Occipital lobe (tissue), 2 donors: ENCODE measurements around the gene CTNNA2. TPM values are rescaled to one million over a fixed set of nuclear protein-coding genes. Genes with fewer than 3 reads are reported as not detected.
A peak's percentile ranks its signal among the peaks of the same experiment; 100 is the strongest.

Experiments
- DNase-seq: peaks from one replicate; lab custom pipeline; 2025; lab: John Stamatoyannopoulos, UW
- total RNA-seq: library from RNA; depleted of rRNA; stranded (reverse); fragments of >200 nt; gene quantifications from one replicate; pipeline ENCODE4 v1.2.3, GENCODE V29; 2014

The CTNNA2 gene
- total RNA-seq, 1 donor from 2014 or later = 261 TPM

DNA sequence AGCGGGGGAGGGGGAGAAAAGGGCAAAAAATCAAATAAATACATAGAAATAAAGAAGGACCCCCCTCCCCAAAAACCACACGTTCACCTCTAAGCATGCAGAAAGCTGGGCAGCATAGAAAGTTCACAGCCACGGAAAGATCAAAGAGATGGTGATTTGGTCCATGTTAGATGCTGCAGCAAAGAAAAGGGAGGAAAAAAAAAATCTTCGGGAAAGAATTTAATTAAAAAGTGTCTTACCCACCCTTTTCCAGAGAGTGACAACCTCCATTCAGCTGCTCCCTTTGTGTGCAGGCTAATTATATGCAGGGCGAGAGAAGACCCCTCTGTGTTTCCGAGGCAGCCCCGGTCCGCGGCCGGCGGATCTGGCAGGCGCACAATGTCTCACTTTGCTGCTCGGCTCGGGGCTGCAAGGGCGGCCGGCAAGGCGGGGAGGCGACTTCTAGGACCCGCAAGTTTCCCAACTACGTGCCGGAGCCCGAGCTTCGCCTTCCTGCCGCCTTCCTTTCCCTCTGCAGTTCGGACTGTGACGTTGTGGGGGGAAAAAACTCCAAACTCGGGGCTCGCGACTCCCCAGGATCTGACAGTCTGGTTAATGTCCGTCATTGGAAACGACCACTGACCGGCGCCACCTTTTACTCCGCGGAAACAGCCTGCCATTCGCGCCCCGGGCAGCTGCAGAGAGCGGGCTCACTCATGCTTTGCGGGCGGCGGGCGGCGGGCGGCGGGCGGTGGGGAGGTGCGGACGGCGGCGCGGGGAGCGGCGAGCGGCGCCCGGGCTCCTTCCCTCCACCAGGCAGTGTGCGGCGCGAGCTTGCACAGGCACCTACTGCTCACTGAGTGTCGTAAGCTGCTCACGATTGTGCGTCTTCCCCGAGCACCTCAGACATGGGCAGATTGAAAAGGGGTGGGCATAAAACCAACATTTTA, 791.3 kb downstream of the CTNNA2 start, which contains the start of gene LRRTM1:
Gene LRRTM1, minus strand, starts transcription at position 844 of the 929 bp plus-strand sequence. CDS start 933 bp downstream, outside the sequence.
- peak; percentile 57 for DNase-seq

DNA sequence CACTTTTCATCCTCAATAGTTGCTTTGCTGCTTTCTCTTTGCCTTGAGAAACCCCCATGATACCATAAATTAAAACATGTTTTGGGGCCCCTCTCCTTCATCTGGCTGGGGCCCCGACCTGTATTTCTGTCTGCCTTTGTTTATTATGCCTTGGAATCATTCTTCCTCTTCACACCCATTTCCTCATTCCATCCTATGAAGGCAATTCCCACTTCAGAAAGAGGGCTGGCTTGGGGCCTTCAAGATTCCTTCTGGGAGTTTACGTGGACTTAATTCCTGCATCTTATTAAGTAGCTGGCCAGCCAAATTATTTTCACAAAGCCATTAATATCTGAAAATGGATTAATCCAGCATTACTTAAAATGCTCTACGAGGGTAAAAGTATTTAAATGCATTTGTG, 798.5 kb downstream of the CTNNA2 start:
- DNase-seq = no peak

DNA sequence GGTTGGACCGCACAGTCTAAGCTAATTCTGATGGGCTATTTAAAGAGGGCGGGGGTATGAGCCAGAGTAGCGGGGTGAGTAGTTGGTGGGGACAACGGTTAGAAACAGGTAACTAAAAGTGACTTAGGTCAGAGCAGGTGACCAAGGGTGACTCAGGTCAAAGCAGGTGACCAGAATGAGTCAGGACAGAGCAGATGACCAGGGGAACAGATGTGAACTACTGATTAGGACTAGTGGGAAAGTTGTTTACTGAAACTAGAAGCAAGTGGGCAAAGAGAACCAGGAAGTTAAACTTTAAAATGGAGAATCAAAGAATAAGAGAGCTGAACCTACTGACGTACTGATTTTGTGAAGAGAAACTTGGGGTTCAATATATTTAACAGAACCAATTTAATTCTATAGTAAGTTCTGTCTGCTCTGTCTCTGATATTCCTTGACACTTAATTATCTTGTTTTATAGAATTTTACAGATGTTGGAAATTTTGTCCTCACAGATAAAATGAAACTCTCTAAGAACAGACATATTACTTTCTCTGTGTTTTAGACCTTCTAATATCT, 799.5 kb downstream of the CTNNA2 start:
- no peak for DNase-seq

DNA sequence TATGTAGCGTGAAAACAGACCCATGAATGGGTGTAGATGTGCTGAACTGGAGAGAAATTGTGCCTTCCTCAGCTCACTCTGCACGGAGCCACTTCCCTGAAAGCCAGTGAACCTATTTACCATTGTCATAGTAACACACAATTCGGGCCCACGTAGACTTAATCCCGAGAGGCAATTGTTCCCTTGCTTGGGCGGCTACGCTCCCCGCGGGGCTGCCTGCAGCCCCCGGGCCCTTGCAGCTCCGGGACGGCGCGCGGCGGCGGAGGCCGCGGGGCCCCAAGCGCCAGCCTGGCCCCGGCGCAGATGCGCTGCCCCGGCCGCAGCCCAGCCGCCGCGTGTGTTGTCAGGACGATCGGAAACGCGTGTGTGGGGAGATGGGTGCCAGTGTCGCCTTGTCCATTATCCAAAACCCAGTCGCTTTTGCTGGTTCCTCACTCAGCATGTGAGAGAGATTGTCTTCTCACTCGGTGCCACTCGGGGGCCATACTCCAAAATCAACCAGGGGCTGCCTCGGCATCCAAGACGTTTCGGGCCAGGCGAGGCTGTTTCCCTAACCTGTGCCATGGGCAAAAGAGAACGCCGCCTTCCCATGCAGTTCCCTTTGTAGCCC, 809.6 kb downstream of the CTNNA2 start:
- DNase-seq = no peak

DNA sequence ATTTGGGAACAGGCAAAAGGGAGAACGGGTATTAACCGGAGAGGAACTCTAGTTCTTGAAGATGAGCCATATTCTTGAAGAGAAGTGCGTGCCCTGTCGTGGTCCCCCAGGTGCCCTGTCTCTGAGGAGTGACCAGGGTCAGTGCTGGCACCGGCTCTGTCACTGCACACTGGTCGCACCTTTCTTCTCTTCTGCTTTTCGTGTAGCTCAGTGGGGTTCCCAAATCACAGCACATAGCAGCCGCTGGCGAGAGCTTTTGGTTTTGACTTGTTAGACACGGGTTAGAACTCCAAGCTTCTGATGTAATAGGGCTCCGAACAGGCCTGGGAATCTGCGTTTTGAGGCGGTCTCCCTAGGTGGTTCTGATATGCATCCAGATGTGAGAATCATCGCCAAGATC, 810.1 kb downstream of the CTNNA2 start:
- no peak for DNase-seq

DNA sequence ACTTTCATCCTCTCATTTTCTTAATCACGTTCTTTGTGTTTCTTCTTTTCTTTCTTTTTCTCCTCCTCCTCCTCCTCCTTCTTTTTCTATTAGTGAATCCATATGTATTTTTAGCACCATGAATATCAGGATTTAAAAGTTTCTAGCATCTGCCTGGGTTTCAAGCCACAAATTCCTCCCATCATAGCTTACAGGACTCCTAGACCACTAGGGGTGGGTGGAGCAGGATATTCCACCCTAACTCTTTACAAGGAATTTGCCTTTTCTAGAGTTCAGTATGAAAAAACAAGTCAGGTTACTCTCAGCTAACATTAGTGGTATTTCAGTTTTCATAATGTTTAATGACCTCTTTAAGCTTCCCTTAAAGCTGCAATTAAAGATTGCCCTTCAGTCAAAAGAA, 810.8 kb downstream of the CTNNA2 start:
- DNase-seq = no peak

DNA sequence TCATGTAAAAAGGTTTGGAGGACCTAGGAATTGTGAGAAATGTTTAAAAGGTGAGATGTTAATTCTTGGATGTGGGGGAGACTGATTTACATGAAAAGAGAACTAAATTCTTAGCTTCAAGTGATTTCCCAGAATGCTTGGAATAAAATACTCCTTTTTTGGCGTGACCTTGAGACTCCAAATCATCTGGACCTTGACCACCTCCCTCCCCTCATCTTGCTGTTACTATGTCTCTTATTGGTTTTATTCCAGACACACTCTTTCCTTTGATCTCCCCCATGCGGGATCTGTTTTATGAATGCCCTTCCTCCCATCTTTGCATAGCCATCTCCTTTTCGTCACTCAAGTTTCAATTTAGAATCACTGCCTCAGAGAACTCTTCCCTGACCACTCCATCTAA, 811.7 kb downstream of the CTNNA2 start:
- no peak for DNase-seq

DNA sequence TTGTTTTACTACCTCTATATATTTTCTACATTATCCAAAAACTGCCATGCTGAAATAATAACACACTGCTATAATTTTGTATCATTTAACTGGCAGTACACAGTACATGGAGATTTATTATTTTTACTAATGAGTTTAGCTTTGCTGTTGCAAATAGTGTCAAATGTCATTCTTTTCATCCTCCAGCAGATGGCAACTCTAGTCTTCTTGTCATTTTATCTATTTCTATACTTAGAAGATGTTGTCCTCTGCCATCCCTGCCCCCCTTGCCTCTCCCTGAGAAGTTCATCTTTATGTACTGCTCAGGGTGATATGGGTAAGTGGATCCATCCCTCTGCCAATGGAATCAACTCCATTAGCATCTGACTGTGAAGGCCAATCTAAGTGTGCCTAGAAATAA, 813.4 kb downstream of the CTNNA2 start:
- no peak for DNase-seq

DNA sequence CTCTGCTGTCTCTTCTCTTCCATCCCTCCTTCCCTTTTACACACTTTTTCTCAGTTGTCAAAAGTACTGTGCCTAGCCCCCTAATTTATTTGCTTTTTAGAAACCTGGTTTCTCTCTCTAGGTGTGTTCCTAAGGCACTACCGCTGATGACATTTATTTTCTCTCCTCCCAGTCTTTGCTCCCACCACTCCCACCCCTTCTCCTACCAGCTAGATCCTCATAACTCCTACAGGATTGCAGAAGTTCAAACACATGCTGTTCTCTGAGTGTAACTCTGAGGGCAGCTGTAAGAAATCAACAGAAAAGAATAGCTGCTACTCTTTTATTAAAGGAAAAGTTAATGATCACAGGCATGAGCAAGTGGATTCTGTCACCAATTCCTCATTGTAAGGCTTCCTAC, 814.0 kb downstream of the CTNNA2 start:
- DNase-seq = no peak

DNA sequence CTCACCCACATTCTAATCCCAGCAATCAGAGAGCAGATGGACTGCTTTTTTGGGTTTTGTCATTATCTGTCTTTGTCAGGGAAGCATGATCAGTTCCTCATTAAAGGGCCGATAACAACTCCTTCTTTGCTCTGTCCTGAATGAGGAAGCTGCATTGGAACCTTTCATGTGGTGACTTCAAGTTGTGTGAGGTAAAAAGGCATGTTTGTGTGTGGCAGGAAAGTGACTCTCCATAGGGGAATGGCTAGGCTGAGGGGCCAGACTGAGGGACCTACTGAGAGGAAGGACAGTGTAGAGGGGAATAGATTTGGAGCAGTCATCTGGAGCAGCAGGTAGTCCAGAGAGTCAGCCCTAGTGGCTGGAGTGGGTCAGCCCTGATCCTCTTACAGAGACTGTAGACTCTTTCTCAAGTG, 815.3 kb downstream of the CTNNA2 start:
- no peak for DNase-seq

DNA sequence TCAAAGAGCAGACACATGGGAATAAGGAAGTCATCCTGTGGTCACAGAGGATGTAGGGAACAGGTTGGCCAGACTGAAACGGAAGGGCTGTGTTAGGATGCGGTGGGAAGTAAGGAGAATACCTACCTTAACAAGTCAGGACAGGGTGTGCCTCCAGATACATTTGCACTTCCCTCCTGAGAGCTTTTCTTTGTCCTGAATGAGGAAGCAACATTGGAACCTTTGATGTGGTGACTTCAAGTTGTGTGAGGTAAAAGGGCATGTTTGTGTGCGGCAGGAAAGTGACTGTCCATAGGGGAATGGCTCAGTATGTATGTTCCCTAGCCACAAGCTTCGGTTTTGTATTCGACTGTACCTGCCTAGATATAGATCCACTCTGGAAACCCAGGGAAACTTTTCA, 816.6 kb downstream of the CTNNA2 start:
- no peak for DNase-seq

DNA sequence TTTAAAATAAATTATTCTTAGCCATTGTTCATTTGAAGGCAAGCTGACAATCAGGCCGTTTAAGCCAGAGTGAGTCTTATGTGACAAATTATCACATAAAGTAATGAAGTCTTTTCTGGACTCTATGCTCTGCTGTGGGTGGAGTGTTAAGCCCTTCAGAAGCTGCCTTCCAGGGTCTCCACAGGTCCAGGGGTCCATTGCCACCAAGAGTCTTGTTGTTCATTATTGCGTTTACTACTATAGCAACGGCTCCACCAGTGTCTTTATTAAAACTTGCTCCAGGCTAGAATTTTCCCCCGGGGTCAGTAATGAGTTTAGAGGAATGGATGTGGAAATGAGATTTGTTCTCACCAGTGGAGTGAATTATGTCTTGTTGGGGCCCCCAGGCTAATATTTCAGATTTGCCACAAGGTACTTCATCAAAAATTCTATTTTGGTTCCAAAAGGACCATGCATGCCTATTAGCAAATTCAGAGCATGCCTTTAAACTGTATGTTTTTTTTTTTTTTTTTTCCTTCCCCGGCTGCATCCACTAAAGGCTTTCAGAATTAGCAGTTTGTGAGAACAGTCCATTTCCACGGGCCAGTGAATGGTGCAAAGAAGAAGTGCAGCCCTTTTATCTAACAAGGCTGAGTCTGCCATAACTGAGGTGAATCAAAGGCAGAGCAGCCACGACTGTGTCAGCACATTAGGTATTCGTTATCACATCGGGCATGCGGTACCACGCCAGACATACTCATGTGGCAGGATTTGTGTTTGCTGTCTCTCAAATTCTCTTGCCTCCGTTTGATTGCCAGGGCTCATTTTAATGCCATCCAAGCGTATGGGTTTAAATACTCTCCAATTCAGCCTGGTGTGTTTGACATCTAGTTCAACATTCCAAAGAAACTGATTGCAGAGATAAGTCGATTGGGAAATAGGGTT, 817.9 kb downstream of the CTNNA2 start:
- DNase-seq = no peak

DNA sequence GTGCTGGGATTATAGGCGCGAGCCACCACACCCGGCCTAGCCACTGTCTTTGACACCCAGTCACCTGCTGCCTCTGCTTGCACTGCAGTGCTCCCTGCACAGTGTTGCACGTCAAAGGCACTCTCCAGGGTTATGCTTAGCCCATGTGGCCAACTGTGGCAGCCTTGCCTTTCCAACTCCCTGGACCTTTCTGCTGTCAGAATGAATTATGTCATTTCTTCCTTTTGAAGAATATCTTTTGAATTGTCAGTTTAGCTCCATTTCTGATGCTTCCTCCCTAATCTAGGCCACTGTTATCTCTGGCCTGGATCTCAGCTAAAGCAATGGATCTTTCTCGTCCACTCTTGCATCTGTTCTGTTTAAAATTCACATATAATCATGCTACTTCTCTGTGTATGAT, 821.0 kb downstream of the CTNNA2 start:
- DNase-seq = no peak

DNA sequence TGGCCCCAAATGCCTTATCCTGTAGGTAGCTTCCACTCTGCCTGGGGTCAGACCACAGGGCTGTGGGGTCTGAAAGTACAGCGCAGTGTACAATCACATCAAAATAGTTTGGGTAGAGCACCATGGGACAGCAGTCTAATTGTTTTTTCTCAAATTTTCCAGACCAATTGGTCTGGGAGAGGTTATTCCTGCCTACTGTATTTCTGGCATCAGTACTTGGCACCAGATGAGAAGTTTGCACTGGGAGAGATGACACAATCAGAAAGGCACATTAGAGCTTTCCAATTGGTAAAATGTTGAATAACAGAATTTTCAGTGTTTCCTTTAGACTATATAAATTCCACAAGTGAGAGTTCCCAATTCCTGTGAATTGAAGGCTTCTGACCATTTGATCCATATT, 822.6 kb downstream of the CTNNA2 start:
- no peak for DNase-seq

DNA sequence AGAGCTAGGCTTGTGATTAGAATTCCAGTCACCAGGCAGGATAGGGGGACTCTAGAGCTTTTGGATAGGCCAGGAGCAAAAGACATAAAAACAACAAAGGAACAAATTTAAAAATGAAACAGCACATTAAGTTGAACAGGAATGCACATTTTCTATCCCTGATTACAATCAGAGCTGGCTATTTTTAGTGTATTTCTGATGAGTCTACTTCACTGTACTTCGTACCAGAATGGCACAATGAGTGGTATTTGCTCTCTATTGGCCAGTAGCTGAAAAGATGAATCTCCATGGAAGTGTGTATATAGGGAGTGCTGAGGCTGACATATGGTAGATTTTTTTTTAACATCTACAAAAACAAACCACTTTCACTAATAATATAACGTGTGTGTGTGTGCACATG, 825.9 kb downstream of the CTNNA2 start:
- no peak for DNase-seq

DNA sequence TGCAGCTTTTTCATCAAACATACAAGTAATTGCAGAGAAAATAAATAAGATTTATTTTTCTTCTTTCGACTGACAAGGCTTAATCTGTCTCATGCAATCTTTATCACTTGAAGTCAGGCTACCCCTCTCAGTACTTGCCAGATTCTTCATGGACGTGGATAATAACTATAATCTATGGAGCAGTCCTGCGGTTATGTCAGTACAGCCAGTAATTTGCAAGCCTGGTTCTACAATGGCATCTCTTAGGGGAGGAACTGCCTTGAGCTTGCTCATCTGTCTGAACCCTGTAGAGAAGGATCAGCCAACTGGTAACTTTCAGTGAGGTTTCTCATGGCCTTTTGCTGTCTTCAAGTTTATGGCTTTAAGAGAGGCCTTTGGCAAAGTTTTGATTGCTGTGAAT, 827.2 kb downstream of the CTNNA2 start:
- no peak for DNase-seq

DNA sequence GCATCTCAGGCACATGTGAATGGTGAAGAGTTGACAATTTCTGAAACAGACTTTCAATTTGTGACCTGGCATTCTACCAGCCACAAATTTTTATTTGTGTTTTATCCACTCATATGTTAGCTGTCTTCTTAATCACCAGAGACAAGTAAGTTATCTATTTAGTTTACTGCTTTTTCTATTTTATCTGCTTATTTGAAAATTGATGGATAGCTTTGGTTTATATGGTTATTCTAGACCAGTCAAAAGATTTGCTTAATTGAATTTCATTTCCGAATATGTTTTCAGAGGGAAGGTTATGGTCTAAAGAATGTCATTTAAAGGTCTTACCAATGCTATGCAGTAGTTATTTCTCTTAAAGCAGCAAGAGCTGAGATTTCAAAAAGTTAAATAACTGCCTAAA, 835.2 kb downstream of the CTNNA2 start:
- no peak for DNase-seq

DNA sequence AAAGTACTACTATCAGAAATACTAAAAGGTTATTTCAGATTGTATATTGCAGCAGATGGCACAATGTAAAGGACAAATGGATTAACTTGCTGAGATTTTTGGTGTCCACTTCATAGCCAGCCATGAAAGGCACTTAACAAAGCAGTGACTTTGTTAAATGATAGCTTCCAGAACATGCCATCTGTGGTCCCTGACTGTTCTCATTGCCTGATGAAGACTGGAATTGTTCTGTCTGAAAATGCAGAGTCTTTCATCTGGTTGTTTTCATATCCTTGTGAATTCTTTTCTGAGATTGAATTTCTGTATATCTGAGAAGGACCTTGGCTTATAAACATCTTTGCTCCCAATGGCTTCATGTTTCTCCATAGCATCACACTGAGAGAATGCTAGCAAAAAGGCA, 836.1 kb downstream of the CTNNA2 start:
- no peak for DNase-seq

DNA sequence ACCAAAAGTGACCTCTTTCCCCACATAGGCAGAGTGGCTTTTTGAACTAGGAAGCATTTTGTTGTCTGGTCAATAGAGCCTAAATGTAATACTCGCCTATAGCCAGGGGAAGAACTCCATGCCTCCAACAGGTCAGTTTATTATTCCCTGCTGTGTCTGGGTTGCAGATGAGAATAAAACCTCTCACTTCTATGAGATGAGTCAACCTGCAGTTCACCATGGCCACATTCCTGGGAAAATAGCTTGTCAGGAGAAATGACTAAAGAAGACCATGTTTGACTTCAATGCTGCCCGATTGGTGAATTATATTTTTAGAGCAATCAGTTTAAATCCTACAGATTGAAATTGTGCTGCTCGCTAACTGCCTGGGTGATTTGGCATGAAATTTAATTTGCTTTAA, 838.4 kb downstream of the CTNNA2 start:
- DNase-seq = no peak

DNA sequence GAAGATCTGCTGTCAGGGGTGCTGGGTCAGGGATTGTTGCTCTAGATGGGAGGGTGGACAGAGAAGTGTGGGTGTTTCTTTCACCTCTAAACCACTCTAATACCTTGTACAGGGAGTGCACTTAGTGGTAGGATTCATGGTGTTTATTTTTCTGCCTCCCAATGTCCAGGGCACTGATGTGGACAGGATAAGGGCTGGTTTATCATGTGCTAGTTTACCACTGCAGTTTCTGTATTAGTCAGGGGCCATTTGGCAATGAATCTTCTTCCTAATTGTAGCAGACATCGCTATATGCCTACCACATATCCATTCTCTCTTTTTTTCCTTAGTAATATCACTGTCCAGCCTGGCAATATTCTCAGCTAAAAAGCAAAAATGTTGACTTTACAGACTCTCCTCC, 842.0 kb downstream of the CTNNA2 start:
- DNase-seq = no peak

DNA sequence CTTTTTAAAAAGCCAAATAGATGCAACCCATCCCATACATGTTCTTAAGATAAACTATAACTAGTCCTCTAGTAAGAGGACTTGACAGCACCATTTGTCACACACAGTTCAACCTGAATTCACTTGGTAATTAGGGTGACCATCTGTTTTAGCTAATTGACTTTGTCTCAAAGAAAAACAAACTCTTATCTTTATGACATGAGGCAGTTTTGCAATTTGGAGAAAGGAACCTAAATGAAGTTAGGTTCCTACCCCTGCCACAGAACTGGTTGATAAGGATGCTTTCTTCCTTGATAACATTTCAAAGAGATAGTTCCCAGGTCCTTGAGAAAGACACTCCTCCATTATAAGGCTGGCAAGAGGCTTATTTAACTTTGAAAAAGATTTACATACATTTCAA, 849.1 kb downstream of the CTNNA2 start:
- DNase-seq = no peak

DNA sequence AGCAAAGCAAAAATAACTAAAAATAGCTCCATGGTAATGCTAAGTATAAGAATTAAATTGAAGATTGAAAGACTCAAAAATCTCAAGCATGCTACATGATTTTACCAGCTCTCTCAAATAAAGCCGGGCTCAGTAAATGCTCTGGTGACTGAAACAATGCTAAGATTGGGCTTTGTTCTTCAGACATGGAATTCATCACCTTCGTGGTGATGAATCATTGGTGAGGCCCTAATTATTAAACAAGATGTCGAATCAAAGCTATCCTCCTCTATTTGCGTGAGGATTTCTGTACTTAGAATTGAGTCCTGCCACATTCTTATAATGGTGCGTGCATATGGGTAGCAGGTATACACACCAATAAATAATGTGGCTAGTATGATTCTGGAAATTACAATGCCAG, 850.5 kb downstream of the CTNNA2 start:
- no peak for DNase-seq
